ENCODE results near the gene QSOX1.

The QSOX1 gene

DNA sequence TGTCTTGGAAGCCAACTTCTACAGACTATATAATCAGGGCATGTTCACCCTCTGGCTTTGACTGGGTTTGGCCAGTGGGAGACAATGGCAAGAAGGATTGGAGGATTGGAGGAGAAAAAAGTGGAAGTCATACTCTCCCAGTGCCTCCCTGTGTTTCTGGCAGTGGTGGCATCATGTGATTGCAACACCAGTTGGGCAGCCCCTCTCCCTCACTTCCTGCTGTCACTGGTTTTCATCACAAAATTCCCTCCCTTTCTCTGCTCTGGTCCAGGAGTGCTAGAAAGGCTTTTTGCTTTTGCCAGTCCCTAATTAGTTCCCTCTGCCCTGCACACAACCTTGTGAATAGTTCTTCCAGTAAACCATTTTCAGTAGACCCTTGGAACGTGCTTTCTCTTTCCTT is 3.7 kb upstream of the QSOX1 start:
- DNase-seq, result no peak

DNA sequence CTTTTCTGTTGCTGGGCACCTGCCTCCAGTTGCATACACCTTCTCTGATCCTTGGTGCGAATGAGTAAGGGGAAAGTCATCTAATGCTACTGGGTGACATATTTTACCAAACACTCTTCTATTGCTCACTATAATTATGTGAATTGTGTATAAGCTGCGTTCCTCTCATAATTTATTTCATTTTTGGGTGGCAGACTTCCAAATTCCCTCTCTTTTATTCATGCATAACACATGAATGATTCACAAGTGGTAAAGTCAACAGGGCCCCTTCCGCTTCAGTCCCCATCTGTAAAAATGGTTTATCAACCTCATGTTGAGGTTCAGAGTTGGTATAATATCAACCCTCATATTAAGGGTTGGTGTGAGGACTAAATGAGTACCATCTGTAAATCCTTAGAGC is 3.2 kb upstream of the QSOX1 start:
- DNase-seq, result no peak

DNA sequence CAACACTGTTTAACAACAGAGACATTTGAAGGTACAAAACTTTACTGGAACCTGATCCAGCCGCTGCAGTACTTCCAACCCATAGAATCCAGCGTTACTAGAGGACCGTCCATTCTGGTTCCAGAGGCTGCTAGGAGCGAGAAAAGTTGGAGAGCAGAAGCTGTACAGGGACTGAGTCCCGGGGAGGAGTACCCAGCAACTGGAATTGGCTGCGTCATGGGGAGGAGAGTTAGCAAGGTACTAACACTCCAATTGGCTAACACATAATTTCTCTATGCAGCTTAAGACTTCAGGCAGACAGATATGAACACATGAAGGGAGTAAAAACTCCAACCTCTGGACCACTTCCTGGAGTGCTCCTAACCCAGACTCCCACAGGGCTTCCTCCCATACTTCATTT is 2.1 kb upstream of the QSOX1 start:
- DNase-seq, result no peak

DNA sequence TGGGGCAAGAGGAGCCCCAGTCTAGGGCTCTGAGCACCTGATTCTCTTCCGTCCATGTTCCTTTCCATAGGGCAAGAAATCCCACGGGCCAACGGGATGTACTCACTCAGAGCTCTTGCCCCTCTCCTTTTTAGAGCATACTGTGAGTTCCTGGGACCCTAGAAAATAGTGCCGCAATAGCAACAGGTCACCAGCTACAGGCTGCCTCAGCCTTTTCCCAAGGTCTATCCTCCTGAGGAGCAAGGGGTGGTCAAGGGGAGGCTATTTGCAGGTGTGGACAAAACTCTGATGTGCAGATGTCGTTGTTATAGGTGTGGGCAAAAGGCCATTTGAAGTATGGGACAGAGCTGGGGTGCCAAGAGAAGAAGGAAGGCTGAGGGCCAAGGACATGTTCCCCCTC is 1.6 kb upstream of the QSOX1 start:
- no peak for DNase-seq

DNA sequence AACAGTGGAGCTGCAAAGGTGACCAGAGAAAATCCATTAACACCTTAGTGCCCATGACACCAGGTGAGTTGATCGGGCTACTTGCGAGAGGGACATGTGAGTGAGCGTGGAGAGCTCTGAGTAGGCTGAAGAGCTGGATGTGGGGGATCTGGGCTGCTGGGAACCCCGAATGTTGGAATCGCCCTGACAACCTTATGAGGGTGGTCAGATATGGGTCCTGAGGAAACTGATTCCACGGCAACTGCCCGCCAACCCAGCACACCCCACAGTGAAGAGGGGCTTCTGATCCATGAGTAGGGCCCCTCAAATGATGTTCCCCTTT is 705 bp upstream of the QSOX1 start:
- DNase-seq, result no peak

DNA sequence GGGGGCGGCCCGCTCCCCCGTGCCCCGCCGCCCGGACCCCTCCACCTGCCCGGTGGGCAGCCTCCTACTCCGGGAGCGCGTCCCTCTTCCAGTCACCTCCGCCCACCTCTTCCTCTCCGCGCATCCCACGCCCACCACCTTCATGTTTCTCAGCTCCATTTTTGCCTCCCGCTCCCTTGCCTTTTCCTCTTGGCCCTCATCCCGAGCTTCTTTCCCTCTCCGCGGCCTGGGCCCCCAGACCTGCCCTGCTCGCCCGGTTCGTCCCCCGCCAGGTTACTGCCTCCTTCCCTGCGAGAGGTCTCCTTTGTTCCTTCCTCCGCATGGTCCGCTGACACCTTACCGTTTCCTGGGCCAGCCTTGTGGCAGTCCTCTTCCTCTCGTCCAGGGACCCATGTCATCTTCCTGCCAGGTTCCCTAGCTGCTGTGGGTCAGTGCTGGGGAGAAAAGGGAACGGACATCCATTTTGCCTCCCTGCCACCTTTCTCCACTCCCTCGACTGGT is 563 bp downstream of the QSOX1 start:
- no peak for DNase-seq

DNA sequence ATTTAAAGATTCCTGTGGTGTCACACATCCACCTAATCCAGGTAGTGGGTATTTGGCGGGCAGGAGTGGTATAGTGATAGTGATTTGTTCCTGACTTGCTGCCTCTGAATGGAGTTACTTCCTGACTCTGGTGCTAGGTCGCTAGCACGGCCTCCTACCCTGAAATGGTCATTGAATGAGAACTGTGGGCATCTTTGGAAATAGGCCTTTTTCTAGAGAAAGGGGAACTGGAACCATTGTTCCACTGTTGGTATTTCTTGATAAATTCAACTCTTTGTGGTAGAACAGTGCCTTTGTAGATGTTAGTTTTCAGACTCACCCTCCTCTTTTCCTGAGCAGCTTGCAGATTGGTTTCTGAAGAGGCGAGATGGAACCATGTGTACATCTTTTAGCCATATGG is 1.5 kb downstream of the QSOX1 start:
- DNase-seq, result no peak

DNA sequence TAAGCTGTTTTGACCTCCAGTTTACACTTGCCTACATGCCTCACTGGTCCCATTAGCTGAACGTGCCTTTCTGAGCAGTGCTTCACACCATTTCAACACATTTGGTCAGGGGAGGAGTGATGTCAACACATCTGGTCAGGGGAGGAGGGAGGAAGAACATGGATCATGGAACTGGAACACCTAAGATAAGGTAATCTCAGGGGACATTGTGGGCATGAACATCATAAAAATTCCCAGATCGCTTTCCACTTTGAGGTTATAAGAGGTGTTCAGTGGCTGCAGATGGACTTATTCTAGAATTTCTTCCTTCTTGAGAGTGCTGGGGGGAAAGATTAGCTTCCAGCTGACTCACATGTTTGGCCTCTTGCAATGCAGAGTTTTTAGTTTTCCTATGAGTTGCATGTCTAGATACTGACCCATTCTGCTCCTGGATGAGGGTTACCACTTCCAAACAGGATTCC is 2.0 kb downstream of the QSOX1 start:
- no peak for DNase-seq

DNA sequence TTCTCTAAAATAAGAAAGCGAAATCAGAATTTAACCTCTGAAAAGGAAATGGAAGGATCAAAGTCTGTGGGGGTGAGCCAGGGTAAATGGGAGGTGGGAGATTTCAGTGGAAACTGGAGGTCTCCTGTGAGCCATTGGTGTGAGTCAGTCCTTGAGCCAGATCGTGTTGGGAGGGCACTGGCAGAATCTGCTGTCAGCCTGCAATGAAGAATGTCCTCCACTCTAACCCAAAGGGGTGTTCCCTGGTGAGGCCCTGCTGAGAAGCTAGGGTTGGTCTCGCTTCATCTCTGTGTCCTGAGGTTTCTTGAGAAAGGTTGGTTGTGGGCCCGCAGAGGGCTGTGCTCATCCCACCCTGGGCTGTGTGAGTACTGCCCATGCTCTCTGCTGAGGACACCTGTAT is 2.4 kb downstream of the QSOX1 start:
- DNase-seq, result no peak

DNA sequence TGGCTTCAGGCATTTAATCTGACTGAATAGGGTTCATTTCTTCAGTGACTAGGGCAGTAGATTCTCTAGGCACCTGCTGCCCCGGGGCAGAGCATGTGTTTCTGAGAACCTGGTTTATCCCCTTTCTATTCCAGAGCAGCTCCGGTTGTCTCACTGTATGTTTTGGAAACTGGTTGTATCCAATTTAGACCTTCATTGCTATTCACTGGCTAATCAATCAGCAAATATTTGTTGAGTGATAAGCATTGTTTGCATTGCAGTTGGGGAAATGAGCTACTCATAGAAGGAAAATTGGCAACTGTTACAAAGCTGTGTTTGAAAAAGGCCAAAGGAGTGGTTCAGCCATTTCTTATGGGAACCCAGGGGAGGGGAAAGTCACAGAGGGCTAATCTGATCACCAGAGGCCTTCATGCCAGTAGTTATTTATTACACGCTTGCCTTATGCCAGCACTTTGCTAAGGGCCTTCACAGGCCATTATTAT is 2.9 kb downstream of the QSOX1 start:
- peak; percentile 92 for DNase-seq

DNA sequence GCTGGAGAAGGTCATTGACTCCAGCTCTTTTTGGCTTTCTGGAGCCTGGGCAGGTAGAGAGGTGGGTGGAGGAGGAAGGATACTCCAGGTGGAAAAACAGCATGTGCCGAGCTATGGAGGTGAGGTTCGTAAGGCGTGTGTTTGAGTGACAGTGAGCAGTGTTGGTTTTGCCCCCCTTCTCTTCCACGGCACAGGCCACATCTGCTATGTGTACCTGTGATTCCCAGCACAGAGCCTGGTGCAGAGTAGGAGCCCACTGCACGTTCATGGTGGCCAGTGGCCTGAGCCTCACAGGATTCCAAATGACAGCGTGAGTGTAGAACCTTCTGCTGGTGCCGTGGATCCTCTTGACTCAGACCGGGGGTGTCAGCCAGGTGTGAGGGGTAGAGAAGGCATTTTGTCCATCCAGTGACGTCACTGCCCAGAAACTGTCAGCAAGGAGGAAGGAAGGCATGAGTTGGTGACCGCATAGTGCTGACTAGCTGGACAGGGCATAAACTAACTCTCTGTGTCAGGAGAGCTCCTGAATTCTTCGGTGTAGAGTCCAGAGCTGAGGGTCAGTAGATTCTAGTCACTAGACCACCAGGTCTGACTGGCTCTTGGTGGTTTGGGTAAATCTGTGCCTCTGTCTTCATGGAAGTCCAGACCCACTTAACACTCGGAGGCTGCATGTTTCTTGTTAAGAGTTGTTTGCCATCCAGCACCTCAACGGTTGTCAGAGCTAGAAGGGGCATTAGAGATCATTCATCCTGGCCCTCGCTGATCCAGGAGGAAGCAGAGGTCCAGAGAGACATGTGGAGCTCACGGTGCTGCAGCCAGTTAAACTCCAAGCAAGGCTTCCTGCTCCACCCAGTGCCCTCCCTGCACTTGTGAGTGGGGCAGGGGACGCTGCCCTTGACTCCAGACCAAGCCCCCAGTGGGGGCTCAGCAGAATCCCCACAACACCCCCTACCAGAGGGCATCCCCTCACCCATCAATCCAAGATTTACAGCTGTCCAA is 3.8 kb downstream of the QSOX1 start:
- DNase-seq, result no peak

DNA sequence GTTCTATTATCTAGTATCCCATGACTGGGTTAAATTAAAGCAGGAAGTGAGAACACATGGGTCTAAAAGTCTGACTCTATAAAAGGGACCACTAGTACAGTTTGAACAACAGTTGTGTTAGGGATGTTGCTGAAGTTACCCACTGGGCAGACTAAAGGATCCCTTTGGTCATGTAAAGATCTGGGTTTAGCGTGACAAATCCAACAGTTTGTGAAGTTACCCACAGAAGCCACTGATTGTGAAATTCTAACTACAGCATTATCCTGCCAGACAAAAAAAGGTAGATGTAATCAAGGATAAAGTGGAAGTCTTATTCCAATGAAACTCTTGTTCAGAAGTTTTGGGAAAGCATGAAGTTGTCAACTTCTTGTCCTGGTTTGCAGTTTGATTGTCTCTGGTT is 5.7 kb downstream of the QSOX1 start:
- no peak for DNase-seq

DNA sequence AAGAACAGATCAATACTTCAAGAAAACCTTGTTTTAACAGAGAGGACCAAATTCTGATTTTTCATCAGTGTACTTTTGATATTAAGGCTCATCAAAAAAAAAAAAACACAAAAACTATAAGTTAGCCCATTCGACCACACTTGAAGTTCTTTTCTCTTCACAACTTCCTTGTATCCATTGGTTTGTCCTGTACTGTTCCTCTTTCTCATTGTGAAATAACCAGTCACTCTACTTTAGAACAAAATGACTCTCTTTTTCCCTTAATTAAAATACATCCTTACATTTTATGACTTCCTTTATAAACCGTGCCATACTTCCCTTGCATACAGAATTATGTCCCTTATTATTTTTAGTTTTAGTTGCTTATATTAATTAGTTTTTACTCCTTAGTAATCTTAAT is 8.4 kb downstream of the QSOX1 start:
- DNase-seq, result no peak

DNA sequence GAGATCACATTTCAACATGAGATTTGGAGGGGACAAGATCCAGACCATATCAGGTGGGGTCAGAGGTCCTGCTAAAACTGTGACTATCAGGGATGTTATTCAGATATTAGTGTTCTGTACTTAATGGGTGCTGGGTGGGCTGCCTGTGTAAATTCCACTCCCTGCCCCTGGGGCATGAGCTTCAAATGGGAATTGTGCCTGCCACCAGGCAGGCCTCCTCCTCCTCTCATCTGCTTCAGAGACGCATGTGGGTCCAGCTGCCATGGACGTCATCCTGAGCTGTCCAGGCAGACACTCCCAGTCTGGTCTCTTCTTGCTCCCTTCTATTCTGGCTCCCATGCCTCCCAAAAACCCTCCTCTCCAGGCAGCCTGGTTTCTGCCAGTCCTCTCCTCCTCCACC is 10.4 kb downstream of the QSOX1 start:
- no peak for DNase-seq

DNA sequence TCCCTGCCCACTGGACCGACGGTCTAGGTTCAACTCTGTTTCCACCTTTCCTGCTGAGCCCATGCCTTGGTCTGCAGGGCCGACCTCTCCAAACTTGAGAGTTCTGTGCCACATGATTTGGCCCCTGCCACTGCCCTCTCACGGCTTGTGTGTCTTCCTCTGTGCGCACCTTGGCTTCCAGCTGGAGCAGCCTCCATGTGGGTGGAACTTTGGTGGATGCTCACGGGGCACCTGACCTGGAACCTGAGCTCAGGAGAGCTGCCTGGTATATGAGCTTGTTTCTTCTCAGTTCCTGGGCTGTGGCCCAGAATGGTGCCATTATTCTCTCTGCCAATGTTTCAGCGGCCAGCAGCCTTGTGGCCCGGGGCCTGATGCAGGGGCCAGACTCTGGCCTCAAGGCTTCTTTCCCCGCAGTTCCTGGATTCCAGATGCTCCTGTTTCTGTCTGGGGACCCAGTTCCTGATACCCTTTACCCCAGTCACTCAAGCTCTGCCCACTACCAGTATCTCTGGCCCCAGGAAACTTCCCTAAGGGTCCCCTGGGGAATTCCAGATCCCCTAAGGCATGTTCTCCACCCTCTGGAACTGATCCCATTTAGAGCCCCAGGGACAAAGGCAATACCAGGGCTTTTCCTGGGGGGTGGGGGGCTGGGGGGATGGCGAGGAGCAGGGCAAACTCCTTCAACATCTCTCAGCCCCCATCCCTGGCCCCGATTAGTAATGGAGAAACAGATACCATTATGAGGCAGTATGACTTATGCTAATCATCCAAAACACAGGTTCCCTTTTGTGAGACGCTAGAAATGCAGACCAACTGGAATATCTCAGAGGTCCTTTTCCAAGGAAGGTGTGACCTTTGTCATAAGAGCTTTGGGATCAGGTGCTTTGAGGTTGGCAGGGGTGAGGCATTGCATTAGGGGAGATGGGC is 11.1 kb downstream of the QSOX1 start:
- DNase-seq, result no peak

DNA sequence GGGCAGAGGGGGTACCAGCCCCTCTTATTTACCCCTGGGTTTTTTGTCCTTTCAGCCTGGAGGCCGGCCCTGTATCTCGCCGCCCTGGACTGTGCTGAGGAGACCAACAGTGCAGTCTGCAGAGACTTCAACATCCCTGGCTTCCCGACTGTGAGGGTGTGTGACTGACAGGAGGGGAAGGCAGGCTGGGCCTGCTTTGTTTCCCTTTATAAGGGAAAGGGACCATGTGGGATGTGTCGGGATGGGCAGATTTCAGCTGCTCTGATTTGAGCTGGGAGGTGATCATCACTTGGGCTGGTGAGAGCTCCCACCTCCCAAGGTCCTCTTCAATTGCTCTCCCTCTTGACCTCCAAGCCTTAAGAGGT is 11.7 kb downstream of the QSOX1 start:
- no peak for DNase-seq

DNA sequence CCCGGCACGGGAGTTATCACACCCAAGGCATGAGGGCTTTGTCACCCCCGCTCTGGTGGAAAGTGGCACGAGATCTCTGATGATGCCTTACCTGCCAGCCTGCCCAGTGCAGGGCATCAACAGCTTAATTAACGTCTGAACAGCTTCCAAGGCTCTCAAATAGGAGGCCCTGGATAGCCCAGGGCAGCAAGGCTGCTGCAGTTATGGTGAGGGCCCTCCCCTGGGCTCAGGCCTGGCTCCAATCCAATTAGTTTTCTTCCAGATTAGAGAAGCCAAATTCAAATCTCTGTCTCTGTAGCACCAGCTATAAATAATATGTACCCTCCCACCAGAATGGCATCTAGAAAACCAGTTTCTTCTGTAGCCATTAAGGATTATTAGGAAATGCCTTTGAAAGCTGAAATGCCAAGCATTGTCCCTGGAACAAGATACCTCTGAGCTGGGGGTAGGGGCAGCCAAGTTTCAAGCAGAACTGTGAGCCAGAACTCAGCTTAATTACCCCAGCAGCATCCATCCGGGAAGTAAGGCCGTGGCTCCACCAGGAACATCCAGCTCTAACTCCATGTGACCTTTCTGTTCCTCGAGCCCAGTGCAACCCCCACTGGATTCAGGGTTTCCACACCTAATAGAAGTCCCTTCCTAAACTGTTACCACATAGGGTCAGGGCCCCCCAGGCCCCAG is 12.5 kb downstream of the QSOX1 start:
- DNase-seq, result no peak

DNA sequence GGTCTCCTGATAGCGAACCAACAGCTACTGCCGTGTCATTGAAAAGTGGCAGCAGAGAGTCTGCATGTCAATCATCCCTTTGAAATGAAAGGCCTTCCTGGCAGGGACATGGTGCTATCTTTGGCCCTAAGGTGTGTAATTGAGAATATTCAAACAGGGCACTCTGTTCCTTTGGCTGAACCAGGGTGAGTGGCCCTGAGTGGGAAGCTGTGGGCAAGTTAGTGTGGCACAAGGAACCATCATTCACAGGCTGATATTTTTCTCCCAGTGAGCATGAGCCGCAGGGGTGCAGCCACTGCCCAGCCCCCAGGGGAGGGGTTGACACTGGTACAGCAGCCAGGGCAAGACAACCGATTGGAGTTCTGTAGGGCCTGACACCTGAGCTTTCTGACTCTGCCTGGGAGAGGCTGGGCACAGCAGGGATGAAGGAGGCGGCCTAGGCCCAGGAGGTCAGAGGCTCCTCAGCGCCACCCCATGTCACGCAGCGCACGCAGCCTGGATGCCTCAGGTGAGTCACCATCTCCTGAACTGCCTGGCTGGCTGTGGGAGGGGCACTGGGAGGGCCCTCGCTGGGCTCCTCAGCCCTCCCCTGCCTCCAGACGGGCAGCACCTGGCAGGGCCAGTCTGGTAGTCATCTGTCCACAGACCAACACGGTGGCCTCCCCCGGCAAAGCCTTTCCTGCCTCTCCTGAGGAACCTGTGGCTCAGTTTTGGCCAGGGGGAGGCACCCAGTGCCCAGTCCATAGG is 13.2 kb downstream of the QSOX1 start:
- peak; percentile 13 for DNase-seq

DNA sequence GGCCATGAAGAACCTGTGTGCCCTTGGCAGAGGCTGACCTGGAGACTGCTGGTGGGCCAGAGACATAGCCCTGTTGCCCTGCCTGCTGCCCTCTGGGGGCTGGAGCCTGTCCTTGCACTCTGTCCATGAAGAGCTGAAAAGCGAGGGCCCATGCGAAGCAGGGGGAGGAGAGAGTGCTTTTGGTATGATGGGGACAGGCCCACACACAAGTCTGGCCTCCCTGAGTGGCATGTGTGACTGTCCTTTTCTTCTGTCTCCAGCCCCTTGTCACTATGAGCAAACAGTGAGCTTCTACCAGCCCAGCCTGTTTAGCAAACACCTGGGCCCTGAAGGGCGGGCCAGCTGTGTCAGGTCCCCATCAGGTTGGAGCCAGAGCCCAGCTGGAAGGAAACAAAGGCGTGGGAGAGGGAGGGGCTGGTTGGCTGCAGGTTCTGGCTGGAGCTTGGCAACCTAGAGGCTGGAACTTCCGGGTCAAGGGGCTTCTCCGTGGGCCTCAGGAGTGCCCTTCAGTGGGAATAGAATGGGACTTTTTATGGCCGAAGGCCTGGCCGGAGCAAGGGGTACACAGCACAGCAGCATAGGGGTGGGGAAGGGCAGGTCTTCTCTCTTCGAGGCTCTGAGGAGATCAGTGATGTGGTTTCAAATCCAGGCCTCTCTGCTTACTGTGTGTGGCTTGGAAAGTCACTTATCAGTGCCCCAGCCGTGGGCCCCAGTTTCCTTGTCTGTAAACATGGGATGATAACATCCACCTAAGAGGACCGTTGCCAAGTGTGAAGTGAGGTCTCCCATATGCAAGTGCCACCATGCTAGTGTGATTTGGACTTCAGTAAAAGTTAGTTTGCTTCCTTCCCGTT is 14.3 kb downstream of the QSOX1 start:
- peak; percentile 66 for DNase-seq

DNA sequence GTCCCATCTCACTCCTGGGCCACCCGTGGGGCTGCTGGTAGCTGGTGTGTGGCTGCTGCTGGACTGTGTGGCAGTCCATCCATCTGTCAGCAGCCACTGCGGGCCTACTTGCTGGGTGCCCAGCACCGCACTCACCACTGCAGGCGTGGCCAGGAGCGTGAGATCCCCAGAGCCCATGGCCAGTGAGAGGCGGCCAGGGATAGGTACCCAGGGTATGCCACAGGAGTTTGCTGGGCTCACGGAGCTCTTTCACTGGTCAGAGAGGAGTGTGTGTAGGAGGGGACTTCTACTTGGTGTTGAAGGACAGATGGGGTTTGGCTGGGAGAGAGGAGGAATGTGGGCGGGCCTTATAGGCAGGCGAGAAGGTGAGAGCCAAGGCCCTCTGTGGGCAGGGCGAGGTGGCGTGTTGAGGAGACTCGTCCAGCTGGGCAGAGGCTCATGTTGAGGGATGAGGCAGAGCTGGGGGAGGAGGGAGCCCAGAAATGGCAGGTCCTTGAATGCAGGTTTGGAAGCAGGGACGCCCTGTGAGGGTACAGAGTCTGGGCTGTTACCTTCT is 15.0 kb downstream of the QSOX1 start:
- DNase-seq, result no peak

Measured in NCI-H774 (cell line).